ENCODE measurements around the gene NGDN. TPM values are rescaled to one million over a fixed set of nuclear protein-coding genes. Genes with fewer than 3 reads are reported as not detected.

NGDN gene
- total and polyA plus RNA-seq, 2 of the 8 experiments (the other 6 are each of a cell fraction or from before 2014, with no cell fraction given), result 39.8 to 48.8 TPM

DNA sequence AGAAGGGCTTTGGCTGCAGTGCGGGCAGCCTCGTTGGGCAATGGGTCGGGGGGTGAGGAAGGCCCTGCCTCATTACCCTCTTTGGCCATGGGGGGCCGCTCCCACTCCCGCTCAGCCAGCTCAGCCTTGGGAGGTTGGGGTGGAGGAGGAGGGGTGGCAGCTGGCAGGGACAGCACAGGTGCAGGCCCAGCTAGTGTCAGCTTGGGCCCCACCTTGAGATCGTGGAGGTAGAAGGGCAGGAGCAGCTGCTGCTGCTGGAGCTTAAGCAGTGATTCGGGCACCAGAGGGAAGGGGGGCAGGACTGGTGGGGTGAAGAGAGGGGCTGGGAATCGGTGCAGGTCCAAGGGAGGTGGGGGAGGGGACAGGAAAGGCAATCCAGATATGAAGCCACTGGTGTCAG lies 56.1 kb downstream of the NGDN start (continued):
- TF ChIP-seq, protein P1, sequence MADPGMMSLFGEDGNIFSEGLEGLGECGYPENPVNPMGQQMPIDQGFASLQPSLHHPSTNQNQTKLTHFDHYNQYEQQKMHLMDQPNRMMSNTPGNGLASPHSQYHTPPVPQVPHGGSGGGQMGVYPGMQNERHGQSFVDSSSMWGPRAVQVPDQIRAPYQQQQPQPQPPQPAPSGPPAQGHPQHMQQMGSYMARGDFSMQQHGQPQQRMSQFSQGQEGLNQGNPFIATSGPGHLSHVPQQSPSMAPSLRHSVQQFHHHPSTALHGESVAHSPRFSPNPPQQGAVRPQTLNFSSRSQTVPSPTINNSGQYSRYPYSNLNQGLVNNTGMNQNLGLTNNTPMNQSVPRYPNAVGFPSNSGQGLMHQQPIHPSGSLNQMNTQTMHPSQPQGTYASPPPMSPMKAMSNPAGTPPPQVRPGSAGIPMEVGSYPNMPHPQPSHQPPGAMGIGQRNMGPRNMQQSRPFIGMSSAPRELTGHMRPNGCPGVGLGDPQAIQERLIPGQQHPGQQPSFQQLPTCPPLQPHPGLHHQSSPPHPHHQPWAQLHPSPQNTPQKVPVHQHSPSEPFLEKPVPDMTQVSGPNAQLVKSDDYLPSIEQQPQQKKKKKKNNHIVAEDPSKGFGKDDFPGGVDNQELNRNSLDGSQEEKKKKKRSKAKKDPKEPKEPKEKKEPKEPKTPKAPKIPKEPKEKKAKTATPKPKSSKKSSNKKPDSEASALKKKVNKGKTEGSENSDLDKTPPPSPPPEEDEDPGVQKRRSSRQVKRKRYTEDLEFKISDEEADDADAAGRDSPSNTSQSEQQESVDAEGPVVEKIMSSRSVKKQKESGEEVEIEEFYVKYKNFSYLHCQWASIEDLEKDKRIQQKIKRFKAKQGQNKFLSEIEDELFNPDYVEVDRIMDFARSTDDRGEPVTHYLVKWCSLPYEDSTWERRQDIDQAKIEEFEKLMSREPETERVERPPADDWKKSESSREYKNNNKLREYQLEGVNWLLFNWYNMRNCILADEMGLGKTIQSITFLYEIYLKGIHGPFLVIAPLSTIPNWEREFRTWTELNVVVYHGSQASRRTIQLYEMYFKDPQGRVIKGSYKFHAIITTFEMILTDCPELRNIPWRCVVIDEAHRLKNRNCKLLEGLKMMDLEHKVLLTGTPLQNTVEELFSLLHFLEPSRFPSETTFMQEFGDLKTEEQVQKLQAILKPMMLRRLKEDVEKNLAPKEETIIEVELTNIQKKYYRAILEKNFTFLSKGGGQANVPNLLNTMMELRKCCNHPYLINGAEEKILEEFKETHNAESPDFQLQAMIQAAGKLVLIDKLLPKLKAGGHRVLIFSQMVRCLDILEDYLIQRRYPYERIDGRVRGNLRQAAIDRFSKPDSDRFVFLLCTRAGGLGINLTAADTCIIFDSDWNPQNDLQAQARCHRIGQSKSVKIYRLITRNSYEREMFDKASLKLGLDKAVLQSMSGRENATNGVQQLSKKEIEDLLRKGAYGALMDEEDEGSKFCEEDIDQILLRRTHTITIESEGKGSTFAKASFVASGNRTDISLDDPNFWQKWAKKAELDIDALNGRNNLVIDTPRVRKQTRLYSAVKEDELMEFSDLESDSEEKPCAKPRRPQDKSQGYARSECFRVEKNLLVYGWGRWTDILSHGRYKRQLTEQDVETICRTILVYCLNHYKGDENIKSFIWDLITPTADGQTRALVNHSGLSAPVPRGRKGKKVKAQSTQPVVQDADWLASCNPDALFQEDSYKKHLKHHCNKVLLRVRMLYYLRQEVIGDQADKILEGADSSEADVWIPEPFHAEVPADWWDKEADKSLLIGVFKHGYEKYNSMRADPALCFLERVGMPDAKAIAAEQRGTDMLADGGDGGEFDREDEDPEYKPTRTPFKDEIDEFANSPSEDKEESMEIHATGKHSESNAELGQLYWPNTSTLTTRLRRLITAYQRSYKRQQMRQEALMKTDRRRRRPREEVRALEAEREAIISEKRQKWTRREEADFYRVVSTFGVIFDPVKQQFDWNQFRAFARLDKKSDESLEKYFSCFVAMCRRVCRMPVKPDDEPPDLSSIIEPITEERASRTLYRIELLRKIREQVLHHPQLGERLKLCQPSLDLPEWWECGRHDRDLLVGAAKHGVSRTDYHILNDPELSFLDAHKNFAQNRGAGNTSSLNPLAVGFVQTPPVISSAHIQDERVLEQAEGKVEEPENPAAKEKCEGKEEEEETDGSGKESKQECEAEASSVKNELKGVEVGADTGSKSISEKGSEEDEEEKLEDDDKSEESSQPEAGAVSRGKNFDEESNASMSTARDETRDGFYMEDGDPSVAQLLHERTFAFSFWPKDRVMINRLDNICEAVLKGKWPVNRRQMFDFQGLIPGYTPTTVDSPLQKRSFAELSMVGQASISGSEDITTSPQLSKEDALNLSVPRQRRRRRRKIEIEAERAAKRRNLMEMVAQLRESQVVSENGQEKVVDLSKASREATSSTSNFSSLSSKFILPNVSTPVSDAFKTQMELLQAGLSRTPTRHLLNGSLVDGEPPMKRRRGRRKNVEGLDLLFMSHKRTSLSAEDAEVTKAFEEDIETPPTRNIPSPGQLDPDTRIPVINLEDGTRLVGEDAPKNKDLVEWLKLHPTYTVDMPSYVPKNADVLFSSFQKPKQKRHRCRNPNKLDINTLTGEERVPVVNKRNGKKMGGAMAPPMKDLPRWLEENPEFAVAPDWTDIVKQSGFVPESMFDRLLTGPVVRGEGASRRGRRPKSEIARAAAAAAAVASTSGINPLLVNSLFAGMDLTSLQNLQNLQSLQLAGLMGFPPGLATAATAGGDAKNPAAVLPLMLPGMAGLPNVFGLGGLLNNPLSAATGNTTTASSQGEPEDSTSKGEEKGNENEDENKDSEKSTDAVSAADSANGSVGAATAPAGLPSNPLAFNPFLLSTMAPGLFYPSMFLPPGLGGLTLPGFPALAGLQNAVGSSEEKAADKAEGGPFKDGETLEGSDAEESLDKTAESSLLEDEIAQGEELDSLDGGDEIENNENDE (IDR thresholded peaks at IDR 0.05; ENCODE audit: insufficient replicate concordance, low read length), result no peak
- TF ChIP-seq RFX5 (IDR thresholded peaks at IDR 0.05; ENCODE audit: borderline replicate concordance, low read depth, low read length) (no peak), BRCA1 (IDR thresholded peaks at IDR 0.05; ENCODE audit: low read depth, low read length) (no peak), KDM4A (IDR thresholded peaks at IDR 0.05; ENCODE audit: low read depth, low read length, severe bottlenecking) (no peak), CHD2 (IDR thresholded peaks at IDR 0.05; ENCODE audit: low read length) (no peak), RAD21 (IDR thresholded peaks at IDR 0.05 in 1 of 2, conservative IDR thresholded peaks at IDR 0.05 in 1 of 2; ENCODE audit: low read depth in 2 of 2, low read length in 2 of 2) (peak; percentile 5 to 34; a peak in 1 of 4 replicates)
